GM12875 (cell line): ENCODE data around the gene PAGE2.

Experiments
- H3K4me3 ChIP-seq: one replicate; pipeline ENCODE4 v1.5.1; 2011; ENCODE audit warnings: low read depth, low read length, control low read depth
- CTCF ChIP-seq: IDR thresholded peaks from 2 replicates; pipeline ENCODE4 v1.5.1; 2011; ENCODE audit warnings: low read depth, mild to moderate bottlenecking, control low read depth, inconsistent platforms, low read length, moderate library complexity, borderline replicate concordance; ENCODE audit not compliant: insufficient read depth

Gene PAGE2

GRCh38 chrX:55074851-55075467 lies 13.9 kb upstream of the PAGE2 start, which contains the start of gene PAGE2B:
PAGE2B (plus strand) TSS chrX:55075030; CDS start chrX:55076042, 1,012 bp downstream.
- no peak within 1 kb of the TSS for H3K4me3 ChIP-seq
- TF ChIP-seq CTCF, result no peak

DNA sequence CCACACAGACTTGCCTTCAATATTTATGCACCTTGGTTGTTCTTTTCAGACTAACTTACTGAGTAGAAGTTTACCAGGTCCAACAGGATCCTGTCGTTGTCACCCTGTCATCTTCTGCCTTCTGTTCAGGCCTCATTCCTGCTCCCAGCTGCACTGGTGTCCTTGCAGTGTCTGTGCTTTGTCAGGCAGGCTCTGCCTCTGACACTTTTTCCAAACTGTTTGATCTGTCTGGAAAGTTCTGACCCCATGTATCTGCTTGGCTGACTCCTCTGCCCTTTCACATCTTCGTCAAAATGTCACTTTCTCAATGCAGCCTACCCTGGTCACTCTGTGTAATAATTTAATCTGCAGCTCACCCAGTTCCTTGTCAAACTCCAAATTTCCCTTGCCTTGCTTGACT lies 9.9 kb downstream of the PAGE2 start:
- H3K4me3 ChIP-seq, result no peak overlapping the region
- TF ChIP-seq CTCF, result no peak

- H3K4me3 ChIP-seq, result no peak overlapping the region
Observed at GRCh38 chrX:55099162-55099561, 10.3 kb downstream of the PAGE2 start.

DNA sequence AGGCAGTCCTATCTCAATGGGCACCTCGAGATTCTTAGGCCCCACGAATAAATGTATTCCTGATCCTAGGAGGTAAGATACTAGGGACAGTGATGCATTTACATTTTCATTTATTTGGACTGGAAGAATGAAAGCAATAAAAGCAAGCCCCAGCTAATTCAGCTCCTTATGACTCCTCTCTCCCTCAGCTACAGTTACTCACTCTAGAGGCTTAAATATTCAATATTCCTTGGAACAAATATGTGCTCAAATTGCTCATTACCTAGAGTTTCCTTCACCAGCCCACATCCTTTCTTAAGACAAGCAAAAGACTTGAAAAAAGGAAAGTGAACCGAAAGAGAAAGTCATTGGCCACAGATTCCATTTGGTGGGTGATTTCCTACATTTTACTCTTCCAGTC lies 13.9 kb downstream of the PAGE2 start:
- TF ChIP-seq CTCF, result no peak
- H3K4me3 ChIP-seq, result no peak overlapping the region

More at GRCh38 chrX:55099162-55099561, 10.3 kb downstream of the PAGE2 start:
- TF ChIP-seq CTCF, result no peak

GRCh38 chrX:55107262-55107661 lies 18.4 kb downstream of the PAGE2 start:
- no peak for TF ChIP-seq CTCF
- no peak overlapping the region for H3K4me3 ChIP-seq

DNA sequence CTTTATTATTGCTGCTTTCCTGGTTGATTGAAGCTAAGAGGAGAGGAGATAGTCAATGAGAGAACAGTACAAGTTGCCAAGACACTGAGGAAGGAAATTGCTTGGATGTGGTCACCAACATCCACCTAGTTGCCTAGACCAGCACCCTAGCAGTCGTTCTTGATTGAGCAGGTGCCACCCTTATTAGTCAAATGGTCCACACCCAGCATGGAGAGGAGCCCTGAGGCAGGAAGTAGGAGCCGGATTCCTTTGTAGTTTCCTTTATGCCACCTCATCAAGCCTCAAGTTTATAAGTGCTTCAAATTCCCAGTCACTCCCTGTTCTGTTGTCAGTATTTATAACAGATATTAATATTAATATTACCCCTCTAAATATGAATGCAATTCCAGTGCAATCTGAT lies 19.1 kb downstream of the PAGE2 start:
- TF ChIP-seq CTCF, result no peak

DNA sequence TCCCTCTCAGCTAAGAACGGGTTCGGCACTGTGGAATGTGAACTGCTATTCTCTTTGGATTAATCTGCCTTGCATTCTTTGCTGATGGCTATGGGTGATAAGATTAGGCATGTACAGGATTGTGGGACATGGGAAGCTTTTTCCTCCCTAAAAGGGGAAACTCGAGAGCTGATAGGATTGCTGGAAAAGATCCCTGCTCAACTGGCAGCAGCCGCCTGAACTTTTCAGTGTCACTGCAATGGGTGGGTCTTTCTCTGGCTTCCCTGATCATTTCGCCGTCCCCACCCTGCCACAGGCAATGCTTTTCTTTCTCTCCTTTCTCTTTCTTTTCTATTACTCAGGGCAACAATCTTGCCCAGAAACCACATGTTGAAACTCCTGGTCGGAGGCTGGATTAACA lies 20.5 kb downstream of the PAGE2 start:
- no peak overlapping the region for H3K4me3 ChIP-seq
- TF ChIP-seq CTCF, result no peak

More for the DNA sequence above, 19.1 kb downstream of the PAGE2 start:
- no peak overlapping the region for H3K4me3 ChIP-seq
